B cell (primary cell): ENCODE data around the gene STAB1. TPM values are rescaled to one million over a fixed set of nuclear protein-coding genes. Genes with fewer than 3 reads are reported as not detected.

Source experiments
- ATAC-seq: fragments of 200-7000 bp; cut with Tn5 transposase; one replicate; pipeline ENCODE4 v1.10.0; 2021; ENCODE audit warnings: low read depth, mild to moderate bottlenecking, moderate number of reproducible peaks, moderate library complexity
- CTCF ChIA-PET: fragments of 350-600 bp; sonication (Branson Sonifier 250); formaldehyde crosslinking; loops from one replicate; lab custom pipeline; 2021; ENCODE audit warnings: antibody characterized with exemption, inconsistent platforms; lab: Charles Lee
- POLR2A ChIA-PET: fragments of 350-600 bp; sonication (Branson Sonifier 250); formaldehyde crosslinking; loops from one replicate; lab custom pipeline; 2021; ENCODE audit warnings: antibody characterized with exemption; lab: Charles Lee
- DNase-seq: peaks from one replicate; pipeline ENCODE4 v3.0.0; 2013
- H2AFZ ChIP-seq: 2 replicates; pipeline ENCODE4 v1.6.1; 2012; ENCODE audit warnings: mild to moderate bottlenecking, low read depth, low read length; ENCODE audit not compliant: insufficient read depth, poor library complexity, severe bottlenecking
- H3K27ac ChIP-seq, 2 donors: 1 replicate in 1 of 2; 2 replicates in 1 of 2; pipeline ENCODE4 v1.5.1; 2012 to 2013; ENCODE audit warnings: low read length in 2 of 2, mild to moderate bottlenecking in 2 of 2, moderate library complexity in 1 of 2
- H3K27me3 ChIP-seq, 4 experiments: fragments of 200-600 bp in 1 of 4; sonication (generic) in 1 of 4; replicated peaks in 1 of 4; 1 replicate in 2 of 4; 2 replicates in 2 of 4; pipeline versions ENCODE4 v1.6.1 to v1.7.0; 2013 to 2016; ENCODE audit warnings: low read length in 3 of 4, mild to moderate bottlenecking in 2 of 4, mixed read lengths in 1 of 4, moderate library complexity in 1 of 4; ENCODE audit not compliant: insufficient read depth in 4 of 4, control insufficient read depth in 3 of 4; ENCODE audit errors: control extremely low read depth in 1 of 4
- H3K36me3 ChIP-seq, 2 experiments: replicated peaks in 1 of 2; 1 replicate in 1 of 2; 2 replicates in 1 of 2; pipeline versions ENCODE4 v1.6.1 to v1.7.1; 2013; ENCODE audit warnings: low read length in 1 of 2; ENCODE audit not compliant: insufficient read depth in 2 of 2, control insufficient read depth in 1 of 2; ENCODE audit errors: control extremely low read depth in 1 of 2, extremely low read depth in 1 of 2
- H3K4me1 ChIP-seq, 2 donors: fragments of 200-600 bp in 1 of 2; sonication (generic) in 1 of 2; 1 replicate in 1 of 2; 2 replicates in 1 of 2; pipeline versions ENCODE4 v1.5.1 to v1.6.1; 2013 to 2017; ENCODE audit warnings: low read length in 2 of 2; ENCODE audit not compliant: control insufficient read depth in 2 of 2, insufficient read depth in 2 of 2
- H3K4me2 ChIP-seq: replicated peaks from 2 replicates; pipeline ENCODE3; 2012; ENCODE audit warnings: mild to moderate bottlenecking, low read depth, low read length; ENCODE audit not compliant: poor library complexity, severe bottlenecking
- H3K4me3 ChIP-seq, 5 experiments: fragments of 200-600 bp in 1 of 5; sonication (generic) in 1 of 5; 1 replicate in 3 of 5; 2 replicates in 2 of 5; pipeline versions ENCODE4 v1.5.1 to v1.7.0; 2011 to 2016; ENCODE audit warnings: low read length in 4 of 5, mild to moderate bottlenecking in 4 of 5, low read depth in 2 of 5, control low read depth in 1 of 5, moderate library complexity in 1 of 5; ENCODE audit not compliant: insufficient read depth in 1 of 5; ENCODE audit errors: control extremely low read depth in 1 of 5, extremely low read depth in 1 of 5
- H3K79me2 ChIP-seq: fragments of 200-600 bp; sonication (generic); one replicate; pipeline ENCODE4 v1.6.0; 2016; ENCODE audit warnings: low read length; ENCODE audit not compliant: control insufficient read depth, insufficient read depth
- H3K9ac ChIP-seq: fragments of 200-600 bp; sonication (generic); 2 replicates; pipeline ENCODE4 v1.6.1; 2017; ENCODE audit warnings: mild to moderate bottlenecking, low read length, moderate library complexity
- H3K9me3 ChIP-seq, 3 donors: one replicate each; pipeline versions ENCODE4 v1.6.1 to v1.7.1; 2013; ENCODE audit warnings: low read length in 2 of 3; ENCODE audit not compliant: control insufficient read depth in 2 of 3, insufficient read depth in 1 of 3; ENCODE audit errors: control extremely low read depth in 1 of 3
- H4K20me1 ChIP-seq: 2 replicates; pipeline ENCODE4 v1.6.0; 2012; ENCODE audit warnings: mild to moderate bottlenecking, low read length; ENCODE audit not compliant: insufficient read depth, control insufficient read depth, poor library complexity, severe bottlenecking
- H3K27ac Mint-ChIP-seq: one replicate; pipeline ENCODE4 v1.8.0; 2021; ENCODE audit warnings: mixed read lengths
- H3K27me3 Mint-ChIP-seq: one replicate; pipeline ENCODE4 v1.8.0; 2021; ENCODE audit warnings: mixed read lengths
- H3K4me1 Mint-ChIP-seq: one replicate; pipeline ENCODE4 v1.8.0; 2021; ENCODE audit warnings: mixed read lengths
- H3K4me3 Mint-ChIP-seq: one replicate; pipeline ENCODE4 v1.8.0; 2021; ENCODE audit warnings: mixed read lengths
- H3K9me3 Mint-ChIP-seq: one replicate; pipeline ENCODE4 v1.8.0; 2022; ENCODE audit warnings: mixed read lengths; ENCODE audit not compliant: insufficient read depth
- CTCF ChIP-seq: fragments of 200-600 bp; IDR thresholded peaks from one replicate; pipeline ENCODE4 v1.8.0; 2022; ENCODE audit warnings: antibody characterized with exemption, mild to moderate bottlenecking
- EZH2 ChIP-seq: IDR thresholded peaks from 2 replicates; pipeline ENCODE4 v1.6.1; 2012; ENCODE audit warnings: borderline replicate concordance, low read depth, mild to moderate bottlenecking, moderate library complexity, low read length; ENCODE audit not compliant: insufficient read depth, poor library complexity, severe bottlenecking
- WGBS: methylation state at CpG from one replicate; pipeline ENCODE4 v1.1.5; 2013; ENCODE audit warnings: missing lambda C conversion rate; ENCODE audit not compliant: insufficient coverage; 5-methylcytosine and 5-hydroxymethylcytosine counted together
- intact Hi-C: fragments of 100-400 bp; cut with micrococcal nuclease; formaldehyde crosslinking; loops from one replicate; pipeline ENCODE4 v1.10.0; 2022
- polyA plus RNA-seq: library from polyadenylated mRNA; depleted of rRNA; stranded (reverse); fragments of >200 nt; gene quantifications from 2 replicates; pipeline ENCODE4 v1.2.3, GENCODE V29; 2012
- total RNA-seq, 2 donors: library from RNA; stranded (reverse); fragments of 120-200 nt in 1 of 2; gene quantifications; 1 replicate in 1 of 2; 2 replicates in 1 of 2; pipeline versions ENCODE4 v1.2.3 to v1.2.4, GENCODE V29; 2013 to 2022

STAB1 gene
- total and polyA plus RNA-seq, 2 donors (not counting 1 experiment from before 2014, with no cell fraction given), result 3.8 to 4.5 TPM

DNA sequence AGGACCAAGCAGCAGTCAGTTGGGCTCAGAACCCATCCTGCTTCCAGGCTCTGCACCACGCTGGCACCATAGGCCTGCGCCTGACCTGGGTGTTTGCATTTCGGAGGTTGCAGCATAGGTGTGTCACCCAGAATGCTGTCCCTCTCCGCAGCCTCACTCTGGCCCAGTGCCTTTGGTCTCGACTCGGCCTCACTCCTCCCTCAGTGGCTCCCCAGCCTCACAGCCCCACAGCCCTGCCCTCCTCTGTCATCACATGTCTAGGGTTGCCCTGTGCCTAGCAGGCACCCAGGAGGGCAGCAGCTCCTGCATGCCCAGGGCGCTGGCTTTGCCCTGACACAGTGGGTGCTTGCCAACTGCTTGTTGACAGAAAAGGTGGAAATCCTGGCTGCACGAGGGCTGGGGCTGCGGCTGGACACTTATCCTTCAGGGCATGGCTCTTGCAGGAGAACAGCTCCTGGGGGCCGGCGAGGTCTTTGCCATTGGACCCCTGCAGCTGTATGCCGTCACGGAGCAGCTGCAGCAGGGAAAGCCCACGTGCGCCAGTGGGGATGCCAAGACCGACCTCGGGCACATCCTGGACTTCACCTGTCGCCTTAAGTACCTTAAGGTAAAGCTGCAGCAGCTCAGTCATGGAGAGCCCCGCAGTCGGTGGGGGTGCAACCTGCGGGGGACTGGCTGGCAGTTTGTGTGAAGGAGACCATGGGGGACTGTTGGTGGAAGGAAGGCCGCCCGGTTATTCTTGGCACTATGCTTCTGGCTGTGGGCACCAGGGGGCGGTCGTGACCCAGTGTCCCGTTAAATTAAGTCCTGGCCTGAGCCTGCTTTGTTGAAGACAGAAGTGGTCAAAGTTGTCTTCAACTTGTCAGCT, 23.5 kb upstream of the STAB1 start:
- intact Hi-C loops, result no loop called here
- ChIA-PET POLR2A (no interaction called here), CTCF (interaction anchor here (0.6 to 1.7 kb wide), 7 partner anchors 9 to 517 kb away, joined by 3 to 6 read pairs (median 3); partner anchors contain the start of gene UQCC5)
- WGBS, result 71% methylated on average over 24 of the region's 26 CpGs
- ATAC-seq (peak; percentile 33), DNase-seq (peak; percentile 54)
- no peaks in the 10 kb centered on the region for H3K4me1 Mint-ChIP-seq
- TF ChIP-seq CTCF, result peak; percentile 63
- TF ChIP-seq EZH2, result no peak
- no peaks in the 10 kb centered on the region for H3K4me1 ChIP-seq
- H3K9me3 ChIP-seq, result no peaks in the 10 kb centered on the region
- no peak overlapping the region for H3K4me2 ChIP-seq
- H3K27ac ChIP-seq, result no peak overlapping the region
- no peak overlapping the region for H3K4me3 ChIP-seq
- peaks cover 13% of the 10 kb centered on the region for H4K20me1 ChIP-seq
- peaks cover 9% of the 10 kb centered on the region for H3K79me2 ChIP-seq
- H3K9ac ChIP-seq, result no peak overlapping the region
- H3K4me3 Mint-ChIP-seq, result no peak overlapping the region
- no peaks in the 10 kb centered on the region for H3K27me3 ChIP-seq
- H2AFZ ChIP-seq, result no peak overlapping the region
- no peak overlapping the region for H3K27ac Mint-ChIP-seq
- no peaks in the 10 kb centered on the region for H3K27me3 Mint-ChIP-seq
- H3K9me3 Mint-ChIP-seq, result no peaks in the 10 kb centered on the region
- peaks cover 4 to 50% of the 10 kb centered on the region in 2 experiments for H3K36me3 ChIP-seq
